ENCODE results near the gene NSD1. TPM values are rescaled to one million over a fixed set of nuclear protein-coding genes. Genes with fewer than 3 reads are reported as not detected.
"Not testable (repeated sequence)": the region's sequence is repeated elsewhere in the genome, so short reads cannot be mapped to it uniquely, and the experiment has no call there.

The NSD1 gene
- total and polyA plus RNA-seq, 2 donors = 14.7 to 85.7 TPM

GRCh38 chr5:177230660-177231059 is 97.1 kb downstream of the NSD1 start:
- Histone ChIP-seq H3K4me1 (ENCODE audit: insufficient read depth) (peaks cover 1% of the 10 kb centered on the region), H3K36me3 (ENCODE audit: insufficient read depth) (peaks cover 2% of the 10 kb centered on the region), H3K4me3 (ENCODE audit: low read depth, low read length) (no peak overlapping the region), H3K27ac (ENCODE audit: low read depth) (no peak overlapping the region)
- DNase-seq (ENCODE audit: extremely low spot score) = no peak
- 94% methylated on average over 6 of the region's 6 CpGs for WGBS

- Histone ChIP-seq H3K4me1 (ENCODE audit: insufficient read depth) (peaks cover 1% of the 10 kb centered on the region), H3K27ac (ENCODE audit: low read depth) (no peak overlapping the region), H3K4me3 (ENCODE audit: low read depth, low read length) (no peak overlapping the region), H3K36me3 (ENCODE audit: insufficient read depth) (peaks cover 2% of the 10 kb centered on the region)
- 95% methylated on average over 11 of the region's 11 CpGs for WGBS
- no peak for DNase-seq (ENCODE audit: extremely low spot score)
Observed at GRCh38 chr5:177231479-177232250, 98.1 kb downstream of the NSD1 start.

GRCh38 chr5:177232358-177232757 is 98.8 kb downstream of the NSD1 start:
- WGBS = 66% methylated on average over 4 of the region's 4 CpGs
- H3K27ac ChIP-seq (ENCODE audit: low read depth) = no peak overlapping the region
- H3K4me1 ChIP-seq (ENCODE audit: insufficient read depth) = peaks cover 1% of the 10 kb centered on the region
- DNase-seq (ENCODE audit: extremely low spot score) = no peak
- no peak overlapping the region for H3K4me3 ChIP-seq (ENCODE audit: low read depth, low read length)
- H3K36me3 ChIP-seq (ENCODE audit: insufficient read depth) = peaks cover 2% of the 10 kb centered on the region

GRCh38 chr5:177232761-177233160 is 99.2 kb downstream of the NSD1 start:
- Histone ChIP-seq H3K4me3 (ENCODE audit: low read depth, low read length) (no peak overlapping the region), H3K27ac (ENCODE audit: low read depth) (no peak overlapping the region), H3K4me1 (ENCODE audit: insufficient read depth) (peaks cover 1% of the 10 kb centered on the region), H3K36me3 (ENCODE audit: insufficient read depth) (peaks cover 2% of the 10 kb centered on the region)
- 85% methylated on average over 1 of the region's 1 CpG for WGBS
- no peak for DNase-seq (ENCODE audit: extremely low spot score)

DNA sequence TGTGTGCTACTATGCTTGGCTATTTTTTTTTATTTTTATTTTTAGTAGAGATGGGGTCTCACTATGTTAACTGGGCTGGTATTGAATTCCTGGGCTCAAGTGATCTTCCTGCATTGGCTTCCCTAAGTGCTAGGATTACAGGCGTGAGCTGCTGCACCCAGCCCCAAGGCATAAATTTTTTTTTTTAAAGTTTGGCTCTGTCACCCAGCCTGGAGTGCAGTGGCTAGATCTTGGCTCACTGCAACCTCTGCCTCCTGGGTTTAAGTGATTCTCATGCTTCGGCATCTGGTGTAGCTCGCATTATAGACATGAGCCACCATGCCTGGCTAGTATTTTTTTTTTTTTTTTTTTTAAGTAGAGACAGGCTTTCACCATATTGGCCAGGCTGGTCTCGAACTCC is 99.6 kb downstream of the NSD1 start:
- 62% methylated on average over 4 of the region's 4 CpGs for WGBS
- no peak overlapping the region for H3K4me3 ChIP-seq (ENCODE audit: low read depth, low read length)
- peaks cover 1% of the 10 kb centered on the region for H3K4me1 ChIP-seq (ENCODE audit: insufficient read depth)
- DNase-seq (ENCODE audit: extremely low spot score) = no peak
- H3K27ac ChIP-seq (ENCODE audit: low read depth) = no peak overlapping the region
- peaks cover 2% of the 10 kb centered on the region for H3K36me3 ChIP-seq (ENCODE audit: insufficient read depth)

DNA sequence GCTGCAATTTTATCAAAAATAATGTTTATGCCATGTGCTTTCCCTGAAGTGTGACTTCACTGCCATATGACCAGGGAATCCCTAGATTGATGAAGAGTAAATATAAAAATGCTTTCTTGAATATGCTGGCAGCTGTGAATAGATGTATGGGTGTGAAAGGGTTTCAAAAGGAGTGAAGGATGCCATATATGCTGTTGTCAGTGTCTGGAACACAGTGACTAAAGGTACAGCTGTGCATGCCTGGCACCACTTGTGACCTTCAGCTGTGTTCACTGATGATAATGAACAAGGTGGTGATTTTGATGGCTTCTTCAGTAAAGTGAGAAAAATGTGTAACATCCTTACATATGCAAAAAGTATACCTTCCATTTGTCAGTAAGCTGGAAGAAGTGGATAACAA is 100.2 kb downstream of the NSD1 start:
- H3K4me3 ChIP-seq (ENCODE audit: low read depth, low read length) = no peak overlapping the region
- peaks cover 1% of the 10 kb centered on the region for H3K4me1 ChIP-seq (ENCODE audit: insufficient read depth)
- H3K27ac ChIP-seq (ENCODE audit: low read depth) = no peak overlapping the region
- DNase-seq (ENCODE audit: extremely low spot score) = no peak
- peaks cover 2% of the 10 kb centered on the region for H3K36me3 ChIP-seq (ENCODE audit: insufficient read depth)

- DNase-seq (ENCODE audit: extremely low spot score) = no peak
- H3K27ac ChIP-seq (ENCODE audit: low read depth) = no peak overlapping the region
- H3K36me3 ChIP-seq (ENCODE audit: insufficient read depth) = peaks cover 2% of the 10 kb centered on the region
- 77% methylated on average over 2 of the region's 2 CpGs for WGBS
- H3K4me3 ChIP-seq (ENCODE audit: low read depth, low read length) = no peak overlapping the region
- peaks cover 1% of the 10 kb centered on the region for H3K4me1 ChIP-seq (ENCODE audit: insufficient read depth)
Observed at GRCh38 chr5:177234841-177235240, 101.3 kb downstream of the NSD1 start.

GRCh38 chr5:177241768-177242167 is 108.2 kb downstream of the NSD1 start:
- H3K36me3 ChIP-seq (ENCODE audit: insufficient read depth) = peaks cover 6% of the 10 kb centered on the region

DNA sequence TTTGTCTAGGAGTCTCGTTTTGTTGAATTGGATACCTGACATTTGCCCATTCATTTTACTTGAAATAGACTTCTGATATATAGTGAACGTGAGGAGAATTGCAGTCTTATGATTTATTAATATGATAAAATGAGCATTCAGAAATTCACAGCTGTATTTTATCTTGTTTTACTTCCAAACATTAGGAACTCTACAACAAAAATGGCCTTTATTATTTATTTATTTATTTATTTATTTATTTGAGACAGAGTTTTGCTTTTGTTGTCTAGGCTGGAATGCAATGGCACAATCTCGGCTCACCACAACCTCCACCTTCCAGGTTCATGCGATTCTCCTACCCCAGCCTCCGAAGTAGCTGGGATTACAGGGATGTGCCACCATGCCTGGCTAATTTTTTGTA is 108.7 kb downstream of the NSD1 start:
- H3K36me3 ChIP-seq (ENCODE audit: insufficient read depth) = peaks cover 10% of the 10 kb centered on the region
- no peak overlapping the region for H3K4me3 ChIP-seq (ENCODE audit: low read depth, low read length)
- DNase-seq (ENCODE audit: extremely low spot score) = no peak
- 91% methylated on average over 5 of the region's 5 CpGs for WGBS
- H3K27ac ChIP-seq (ENCODE audit: low read depth) = no peak overlapping the region
- no peaks in the 10 kb centered on the region for H3K4me1 ChIP-seq (ENCODE audit: insufficient read depth)

More at GRCh38 chr5:177241768-177242167, 108.2 kb downstream of the NSD1 start:
- Histone ChIP-seq H3K4me3 (ENCODE audit: low read depth, low read length) (no peak overlapping the region), H3K4me1 (ENCODE audit: insufficient read depth) (no peaks in the 10 kb centered on the region), H3K27ac (ENCODE audit: low read depth) (no peak overlapping the region)
- no peak for DNase-seq (ENCODE audit: extremely low spot score)

- WGBS = 89% methylated on average over 8 of the region's 8 CpGs
- Histone ChIP-seq H3K4me3 (ENCODE audit: low read depth, low read length) (no peak overlapping the region), H3K4me1 (ENCODE audit: insufficient read depth) (no peaks in the 10 kb centered on the region), H3K36me3 (ENCODE audit: insufficient read depth) (peaks cover 10% of the 10 kb centered on the region), H3K27ac (ENCODE audit: low read depth) (no peak overlapping the region)
- no peak for DNase-seq (ENCODE audit: extremely low spot score)
Observed at GRCh38 chr5:177249761-177250537, 116.4 kb downstream of the NSD1 start.

GRCh38 chr5:177253252-177253651 is 119.7 kb downstream of the NSD1 start:
- peaks cover 1% of the 10 kb centered on the region for H3K36me3 ChIP-seq (ENCODE audit: insufficient read depth)

DNA sequence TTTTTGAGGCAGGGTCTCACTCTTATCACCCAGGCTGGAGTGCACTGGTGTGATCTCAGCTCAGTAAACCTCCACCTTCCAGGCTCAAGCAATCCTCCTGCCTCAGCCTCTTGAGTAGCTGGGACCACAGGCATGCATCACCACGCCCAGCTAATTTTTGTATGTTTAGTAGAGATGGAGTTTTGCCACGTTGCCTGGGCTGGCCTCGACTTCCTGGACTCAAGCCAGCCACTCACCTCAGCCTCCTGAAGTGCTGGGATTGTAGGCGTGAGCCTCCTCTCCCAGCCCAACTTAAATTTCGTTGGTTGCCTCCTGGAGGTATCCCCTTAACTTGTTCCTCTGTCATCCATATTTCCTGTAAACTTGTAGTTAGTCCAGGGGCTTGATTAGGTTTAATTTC is 122.7 kb downstream of the NSD1 start:
- Histone ChIP-seq H3K27ac (ENCODE audit: low read depth) (peak overlapping the region; percentile 2), H3K36me3 (ENCODE audit: insufficient read depth) (peaks cover 1% of the 10 kb centered on the region), H3K4me3 (ENCODE audit: low read depth, low read length) (no peak overlapping the region), H3K4me1 (ENCODE audit: insufficient read depth) (no peaks in the 10 kb centered on the region)
- no peak for DNase-seq (ENCODE audit: extremely low spot score)
- 56% methylated on average over 5 of the region's 5 CpGs for WGBS

More at GRCh38 chr5:177253252-177253651, 119.7 kb downstream of the NSD1 start:
- H3K27ac ChIP-seq (ENCODE audit: low read depth) = no peak overlapping the region
- 76% methylated on average over 1 of the region's 1 CpG for WGBS
- DNase-seq (ENCODE audit: extremely low spot score) = no peak
- no peaks in the 10 kb centered on the region for H3K4me1 ChIP-seq (ENCODE audit: insufficient read depth)
- no peak overlapping the region for H3K4me3 ChIP-seq (ENCODE audit: low read depth, low read length)

DNA sequence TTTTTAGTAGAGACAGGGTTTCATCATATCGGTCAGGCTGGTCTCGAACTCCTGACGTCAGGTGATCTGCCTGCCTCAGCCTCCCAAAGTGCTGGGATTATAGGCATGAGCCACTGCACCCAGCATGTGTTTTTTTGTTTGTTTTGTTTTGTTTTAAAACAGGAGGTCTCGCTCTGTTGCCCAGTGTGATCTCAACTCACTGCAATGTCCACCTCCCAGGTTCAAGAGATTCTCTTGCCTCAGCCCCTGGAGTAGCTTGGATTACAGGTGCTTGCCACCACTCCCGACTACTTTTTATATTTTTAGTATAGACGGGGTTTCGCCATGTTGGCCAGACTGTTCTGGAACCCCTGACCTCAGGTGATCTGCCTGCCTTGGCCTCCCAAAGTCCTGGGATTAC is 125.1 kb downstream of the NSD1 start:
- not testable (repeated sequence) for DNase-seq (ENCODE audit: extremely low spot score); H3K4me1 ChIP-seq (ENCODE audit: insufficient read depth); H3K36me3 ChIP-seq (ENCODE audit: insufficient read depth); H3K27ac ChIP-seq (ENCODE audit: low read depth); H3K4me3 ChIP-seq (ENCODE audit: low read depth, low read length)
- 93% methylated on average over 7 of the region's 7 CpGs for WGBS

GRCh38 chr5:177260961-177261360 is 127.4 kb downstream of the NSD1 start:
- Histone ChIP-seq H3K36me3 (ENCODE audit: insufficient read depth) (peaks cover 3% of the 10 kb centered on the region), H3K4me1 (ENCODE audit: insufficient read depth) (no peaks in the 10 kb centered on the region), H3K4me3 (ENCODE audit: low read depth, low read length) (no peak overlapping the region), H3K27ac (ENCODE audit: low read depth) (no peak overlapping the region)
- WGBS = 88% methylated on average over 7 of the region's 7 CpGs
- no peak for DNase-seq (ENCODE audit: extremely low spot score)

All from urinary bladder (tissue), 4 donors.